Neural progenitor cell (in vitro differentiated cells): ENCODE data around the gene ZCCHC14. TPM values are rescaled to one million over a fixed set of nuclear protein-coding genes. Genes with fewer than 3 reads are reported as not detected.

Source experiments
- DNase-seq: peaks from one replicate; pipeline ENCODE4 v3.0.0-alpha.2; 2016; ENCODE audit warnings: low spot score
- H2AFZ ChIP-seq: fragments of 200-600 bp; sonication (generic); replicated peaks from 2 replicates; pipeline ENCODE4 v1.6.1; 2016; ENCODE audit warnings: antibody characterized with exemption
- H3F3A ChIP-seq: fragments of 200-600 bp; sonication (generic); 2 replicates; pipeline ENCODE4 v1.6.1; 2016; ENCODE audit warnings: antibody characterized with exemption, low read depth
- H3K27ac ChIP-seq: fragments of 200-600 bp; sonication (generic); 2 replicates; pipeline ENCODE4 v1.5.1; 2016; ENCODE audit warnings: mild to moderate bottlenecking
- H3K27me3 ChIP-seq: fragments of 200-600 bp; sonication (generic); 2 replicates; pipeline ENCODE4 v1.6.1; 2016; ENCODE audit warnings: mild to moderate bottlenecking, moderate library complexity
- H3K36me3 ChIP-seq: fragments of 200-600 bp; sonication (generic); 2 replicates; pipeline ENCODE4 v1.5.1; 2016
- H3K4me1 ChIP-seq: fragments of 200-600 bp; sonication (generic); 2 replicates; pipeline ENCODE4 v1.6.1; 2016; ENCODE audit warnings: mixed run types
- H3K4me2 ChIP-seq: fragments of 200-600 bp; sonication (generic); 2 replicates; pipeline ENCODE4 v1.6.1; 2016
- H3K4me3 ChIP-seq: fragments of 200-600 bp; sonication (generic); 2 replicates; pipeline ENCODE4 v1.5.1; 2016
- H3K79me2 ChIP-seq: fragments of 200-600 bp; sonication (generic); 2 replicates; pipeline ENCODE4 v1.6.1; 2016; ENCODE audit warnings: low read depth
- H3K9ac ChIP-seq: fragments of 200-600 bp; sonication (generic); 2 replicates; pipeline ENCODE4 v1.6.1; 2016
- H3K9me3 ChIP-seq: fragments of 200-600 bp; sonication (generic); 2 replicates; pipeline ENCODE4 v1.5.1; 2016; ENCODE audit warnings: low read depth
- H4K20me1 ChIP-seq: fragments of 200-600 bp; sonication (generic); 2 replicates; pipeline ENCODE4 v1.6.1; 2016; ENCODE audit warnings: low read depth
- H3K27ac Mint-ChIP-seq: 3 replicates; pipeline ENCODE4 v1.8.0; 2021; ENCODE audit warnings: mixed read lengths
- H3K27me3 Mint-ChIP-seq: 2 replicates; pipeline ENCODE4 v1.8.0; 2022; ENCODE audit warnings: low read depth, mild to moderate bottlenecking, inconsistent platforms, moderate library complexity, mixed read lengths; ENCODE audit not compliant: insufficient read depth
- H3K36me3 Mint-ChIP-seq: 3 replicates; pipeline ENCODE4 v1.8.0; 2021; ENCODE audit warnings: mixed read lengths
- H3K4me1 Mint-ChIP-seq: 3 replicates; pipeline ENCODE4 v1.8.0; 2021; ENCODE audit warnings: mixed read lengths
- H3K4me3 Mint-ChIP-seq: 3 replicates; pipeline ENCODE4 v1.8.0; 2021; ENCODE audit warnings: mild to moderate bottlenecking, moderate library complexity, mixed read lengths
- H3K9me3 Mint-ChIP-seq: 3 replicates; pipeline ENCODE4 v1.8.0; 2020; ENCODE audit warnings: mixed read lengths
- EZH2 ChIP-seq: fragments of 200-600 bp; sonication (generic); IDR thresholded peaks from 2 replicates; pipeline ENCODE4 v1.6.1; 2017; ENCODE audit warnings: antibody characterized with exemption, mild to moderate bottlenecking, moderate library complexity
- EZH2phosphoT487 ChIP-seq: fragments of 200-600 bp; sonication (generic); IDR thresholded peaks from 2 replicates; pipeline ENCODE4 v1.6.1; 2017; ENCODE audit warnings: antibody characterized with exemption
- total RNA-seq: library from RNA; depleted of rRNA; stranded (reverse); fragments of >200 nt; gene quantifications from 2 replicates; pipeline ENCODE4 v1.2.3, GENCODE V29; 2015; ENCODE audit warnings: low replicate concordance
- TF ChIP-seq, protein P1 (sequence below): fragments of 200-600 bp; sonication (generic); IDR thresholded peaks from 2 replicates; pipeline ENCODE4 v1.5.1; 2017; ENCODE audit warnings: antibody characterized with exemption, mild to moderate bottlenecking

ZCCHC14 gene
- total RNA-seq, 1 donor from 2014 or later, result 10.3 TPM

DNA sequence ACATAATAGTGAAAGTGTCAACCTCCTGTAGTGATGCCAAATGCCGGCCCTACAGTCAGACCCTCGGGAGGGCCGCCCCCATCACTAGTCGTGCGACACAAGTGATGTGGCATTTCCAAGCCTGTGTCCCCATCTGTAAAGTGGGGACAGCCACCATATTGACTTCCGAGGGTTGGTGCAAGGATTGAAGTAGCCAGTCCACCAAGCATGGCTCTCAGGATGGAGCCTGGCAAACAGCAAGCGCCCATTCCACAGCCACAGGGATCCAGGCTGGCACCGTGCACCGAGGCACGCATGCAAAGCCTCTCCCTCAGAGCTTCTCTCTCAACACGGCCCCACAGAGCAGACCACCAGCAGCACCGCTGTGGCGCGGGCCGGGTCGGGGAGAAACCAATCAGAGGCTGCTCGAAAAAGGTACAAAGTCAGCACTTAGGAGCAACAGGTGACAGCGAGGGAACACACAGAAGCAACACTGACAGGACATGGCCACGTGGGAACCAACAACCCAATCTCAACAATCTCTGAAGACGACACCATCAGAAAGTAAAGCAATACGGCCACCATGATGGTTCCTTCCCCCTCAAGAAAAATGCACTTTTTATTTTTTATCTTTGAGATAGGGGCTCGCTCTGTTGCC lies 20.6 kb downstream of the ZCCHC14 start:
- Mint-ChIP-seq H3K9me3 (no peaks in the 10 kb centered on the region), H3K27me3 (peaks cover 3% of the 10 kb centered on the region), H3K36me3 (peaks cover 6% of the 10 kb centered on the region), H3K4me1 (peaks cover 44% of the 10 kb centered on the region), H3K4me3 (no peak overlapping the region), H3K27ac (peak overlapping the region; percentile 42)
- Histone ChIP-seq H3F3A (no peaks in the 10 kb centered on the region), H3K4me2 (no peak overlapping the region), H3K36me3 (no peaks in the 10 kb centered on the region), H3K4me1 (peaks cover 20% of the 10 kb centered on the region), H3K27me3 (no peaks in the 10 kb centered on the region), H3K9ac (no peak overlapping the region), H2AFZ (no peak overlapping the region), H3K9me3 (no peaks in the 10 kb centered on the region), H3K27ac (no peak overlapping the region), H3K79me2 (peaks cover 93% of the 10 kb centered on the region), H3K4me3 (no peak overlapping the region), H4K20me1 (peaks cover 88% of the 10 kb centered on the region)
- no peak for DNase-seq
- TF ChIP-seq EZH2phosphoT487, result no peak
- TF ChIP-seq EZH2, result no peak
- TF ChIP-seq, protein P1, sequence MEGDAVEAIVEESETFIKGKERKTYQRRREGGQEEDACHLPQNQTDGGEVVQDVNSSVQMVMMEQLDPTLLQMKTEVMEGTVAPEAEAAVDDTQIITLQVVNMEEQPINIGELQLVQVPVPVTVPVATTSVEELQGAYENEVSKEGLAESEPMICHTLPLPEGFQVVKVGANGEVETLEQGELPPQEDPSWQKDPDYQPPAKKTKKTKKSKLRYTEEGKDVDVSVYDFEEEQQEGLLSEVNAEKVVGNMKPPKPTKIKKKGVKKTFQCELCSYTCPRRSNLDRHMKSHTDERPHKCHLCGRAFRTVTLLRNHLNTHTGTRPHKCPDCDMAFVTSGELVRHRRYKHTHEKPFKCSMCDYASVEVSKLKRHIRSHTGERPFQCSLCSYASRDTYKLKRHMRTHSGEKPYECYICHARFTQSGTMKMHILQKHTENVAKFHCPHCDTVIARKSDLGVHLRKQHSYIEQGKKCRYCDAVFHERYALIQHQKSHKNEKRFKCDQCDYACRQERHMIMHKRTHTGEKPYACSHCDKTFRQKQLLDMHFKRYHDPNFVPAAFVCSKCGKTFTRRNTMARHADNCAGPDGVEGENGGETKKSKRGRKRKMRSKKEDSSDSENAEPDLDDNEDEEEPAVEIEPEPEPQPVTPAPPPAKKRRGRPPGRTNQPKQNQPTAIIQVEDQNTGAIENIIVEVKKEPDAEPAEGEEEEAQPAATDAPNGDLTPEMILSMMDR, result no peak

- DNase-seq, result peak; percentile 38
- Histone ChIP-seq H4K20me1 (peaks cover 95% of the 10 kb centered on the region), H3K9ac (no peak overlapping the region), H3K27me3 (no peaks in the 10 kb centered on the region), H3K4me3 (no peak overlapping the region), H3K27ac (no peak overlapping the region), H3K9me3 (no peaks in the 10 kb centered on the region), H3K36me3 (no peaks in the 10 kb centered on the region), H3F3A (peaks cover 3% of the 10 kb centered on the region), H3K4me1 (peaks cover 28% of the 10 kb centered on the region), H3K4me2 (no peak overlapping the region), H3K79me2 (peaks cover 91% of the 10 kb centered on the region), H2AFZ (no peak overlapping the region)
- peaks cover 51% of the 10 kb centered on the region for H3K4me1 Mint-ChIP-seq
- TF ChIP-seq, protein P1, result no peak
- no peak for TF ChIP-seq EZH2
- TF ChIP-seq EZH2phosphoT487, result no peak
- H3K36me3 Mint-ChIP-seq, result peaks cover 6% of the 10 kb centered on the region
- H3K27me3 Mint-ChIP-seq, result peaks cover 3% of the 10 kb centered on the region
- no peak overlapping the region for H3K4me3 Mint-ChIP-seq
- no peak overlapping the region for H3K27ac Mint-ChIP-seq
- no peaks in the 10 kb centered on the region for H3K9me3 Mint-ChIP-seq
Measured at GRCh38 chr16:87471278-87472141, 21.3 kb downstream of the ZCCHC14 start.

DNA sequence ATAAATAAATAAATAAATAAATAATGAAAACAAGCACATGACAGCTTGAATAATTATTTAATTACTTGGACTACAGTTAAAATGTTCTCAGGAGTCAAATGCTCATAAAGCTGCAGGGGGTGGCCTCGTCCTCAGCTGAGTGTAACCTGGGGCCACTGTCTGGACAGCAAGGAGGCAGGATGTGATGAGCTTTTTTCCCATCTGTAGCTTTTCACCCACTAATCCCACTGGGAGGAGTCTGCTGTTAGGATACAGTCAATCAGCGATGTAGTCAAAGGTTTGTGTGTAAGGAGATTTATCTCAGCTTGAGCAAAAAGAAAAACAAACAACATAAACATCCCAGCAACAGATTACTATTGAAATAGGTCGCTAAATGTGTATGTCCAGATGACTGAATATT lies 22.5 kb downstream of the ZCCHC14 start:
- Histone ChIP-seq H3K27me3 (no peaks in the 10 kb centered on the region), H3K79me2 (peaks cover 92% of the 10 kb centered on the region), H4K20me1 (peaks cover 98% of the 10 kb centered on the region), H2AFZ (no peak overlapping the region), H3K4me1 (peaks cover 40% of the 10 kb centered on the region), H3K36me3 (no peaks in the 10 kb centered on the region), H3F3A (peaks cover 12% of the 10 kb centered on the region), H3K4me3 (no peak overlapping the region), H3K4me2 (peak overlapping the region; percentile 5), H3K9ac (no peak overlapping the region), H3K27ac (no peak overlapping the region), H3K9me3 (no peaks in the 10 kb centered on the region)
- H3K27me3 Mint-ChIP-seq, result no peaks in the 10 kb centered on the region
- TF ChIP-seq EZH2phosphoT487 (no peak), EZH2 (no peak)
- TF ChIP-seq, protein P1, result no peak
- H3K27ac Mint-ChIP-seq, result no peak overlapping the region
- peaks cover 52% of the 10 kb centered on the region for H3K4me1 Mint-ChIP-seq
- peak; percentile 30 for DNase-seq
- H3K36me3 Mint-ChIP-seq, result no peaks in the 10 kb centered on the region
- H3K9me3 Mint-ChIP-seq, result no peaks in the 10 kb centered on the region
- H3K4me3 Mint-ChIP-seq, result no peak overlapping the region
